Mesenchymal stem cell (in vitro differentiated cells and primary cell): ENCODE measurements around the gene DNASE1L3.

Source experiments
- DNase-seq: peaks from one replicate; pipeline ENCODE4 v3.0.0-alpha.2; 2013
- H2AFZ ChIP-seq: one replicate; pipeline ENCODE4 v1.6.1; 2013; ENCODE audit warnings: low read depth, mild to moderate bottlenecking, control low read depth, inconsistent platforms, low read length, moderate library complexity
- H2AK5ac ChIP-seq: 2 replicates; pipeline ENCODE4 v1.6.1; 2013; ENCODE audit warnings: low read length, moderate library complexity, mild to moderate bottlenecking, inconsistent platforms; ENCODE audit not compliant: severe bottlenecking
- H2BK120ac ChIP-seq: one replicate; pipeline ENCODE4 v1.6.1; 2013; ENCODE audit warnings: low read depth, mild to moderate bottlenecking, inconsistent platforms, low read length, moderate library complexity
- H2BK12ac ChIP-seq, 2 experiments: one replicate each; pipeline ENCODE4 v1.6.1; 2013; ENCODE audit warnings: inconsistent platforms in 2 of 2, low read length in 2 of 2, mild to moderate bottlenecking in 2 of 2, moderate library complexity in 2 of 2, control low read depth in 1 of 2
- H2BK15ac ChIP-seq: one replicate; pipeline ENCODE4 v1.6.1; 2013; ENCODE audit warnings: mild to moderate bottlenecking, low read depth, inconsistent platforms; ENCODE audit not compliant: poor library complexity, severe bottlenecking
- H2BK5ac ChIP-seq: 2 replicates; pipeline ENCODE4 v1.6.1; 2013; ENCODE audit warnings: low read depth, mild to moderate bottlenecking, low read length, control low read depth, inconsistent platforms; ENCODE audit not compliant: poor library complexity, severe bottlenecking
- H3K14ac ChIP-seq, 2 experiments: one replicate each; pipeline ENCODE4 v1.6.1; 2013; ENCODE audit warnings: inconsistent platforms in 2 of 2, low read length in 2 of 2, control low read depth in 1 of 2, mild to moderate bottlenecking in 1 of 2, moderate library complexity in 1 of 2
- H3K18ac ChIP-seq, 2 experiments: one replicate each; pipeline ENCODE4 v1.6.1; 2013; ENCODE audit warnings: inconsistent platforms in 2 of 2, low read length in 2 of 2, control low read depth in 1 of 2, low read depth in 1 of 2, mild to moderate bottlenecking in 1 of 2
- H3K23ac ChIP-seq, 2 experiments: one replicate each; pipeline ENCODE4 v1.6.1; 2013; ENCODE audit warnings: inconsistent platforms in 2 of 2, low read length in 2 of 2, mild to moderate bottlenecking in 2 of 2, moderate library complexity in 2 of 2, control low read depth in 1 of 2
- H3K27ac ChIP-seq: 2 replicates; pipeline ENCODE4 v1.5.1; 2013; ENCODE audit warnings: mild to moderate bottlenecking, moderate library complexity, low read length, control low read depth, inconsistent platforms; ENCODE audit not compliant: poor library complexity, severe bottlenecking
- H3K27me3 ChIP-seq, 2 experiments: 2 replicates each; pipeline versions ENCODE4 v1.6.1 to v1.7.0; 2013; ENCODE audit warnings: low read length in 2 of 2, mild to moderate bottlenecking in 2 of 2, moderate library complexity in 2 of 2, control low read depth in 1 of 2, inconsistent platforms in 1 of 2; ENCODE audit not compliant: control insufficient read depth in 1 of 2, insufficient read depth in 1 of 2
- H3K36me3 ChIP-seq, 2 experiments: 2 replicates each; pipeline versions ENCODE4 v1.6.1 to v1.7.0; 2013; ENCODE audit warnings: low read length in 2 of 2, control low read depth in 1 of 2, inconsistent platforms in 1 of 2, low read depth in 1 of 2, mild to moderate bottlenecking in 1 of 2; ENCODE audit not compliant: insufficient read depth in 2 of 2, control insufficient read depth in 1 of 2
- H3K4ac ChIP-seq, 2 experiments: one replicate each; pipeline ENCODE4 v1.6.1; 2013; ENCODE audit warnings: inconsistent platforms in 2 of 2, low read length in 2 of 2, mild to moderate bottlenecking in 2 of 2, moderate library complexity in 2 of 2, control low read depth in 1 of 2, low read depth in 1 of 2
- H3K4me1 ChIP-seq: 2 replicates; pipeline ENCODE4 v1.6.1; 2013; ENCODE audit warnings: low read depth, low read length, control low read depth; ENCODE audit not compliant: control insufficient read depth, insufficient read depth
- H3K4me2 ChIP-seq: 2 replicates; pipeline ENCODE4 v1.6.1; 2013; ENCODE audit warnings: low read length, mild to moderate bottlenecking, inconsistent platforms; ENCODE audit not compliant: poor library complexity, severe bottlenecking
- H3K4me3 ChIP-seq, 2 experiments: 2 replicates each; pipeline versions ENCODE4 v1.5.1 to v1.7.0; 2013; ENCODE audit warnings: low read length in 2 of 2, mild to moderate bottlenecking in 2 of 2, control low read depth in 1 of 2, low read depth in 1 of 2; ENCODE audit not compliant: insufficient read depth in 1 of 2
- H3K79me1 ChIP-seq: replicated peaks from 2 replicates; pipeline ENCODE4 v1.6.1; 2013; ENCODE audit warnings: mild to moderate bottlenecking, control low read depth, low read length, inconsistent platforms; ENCODE audit not compliant: poor library complexity, severe bottlenecking
- H3K9ac ChIP-seq: 2 replicates; pipeline ENCODE4 v1.7.0; 2013; ENCODE audit warnings: mild to moderate bottlenecking, low read length, moderate library complexity
- H3K9me3 ChIP-seq: 2 replicates; pipeline ENCODE4 v1.7.0; 2013; ENCODE audit warnings: mild to moderate bottlenecking, low read length; ENCODE audit not compliant: control insufficient read depth
- H4K8ac ChIP-seq: one replicate; pipeline ENCODE4 v1.6.1; 2013; ENCODE audit warnings: inconsistent platforms, mild to moderate bottlenecking, low read length, moderate library complexity
- H4K91ac ChIP-seq: one replicate; pipeline ENCODE4 v1.6.1; 2013; ENCODE audit warnings: mild to moderate bottlenecking, low read length, inconsistent platforms
- WGBS: methylation state at CpG from one replicate; pipeline ENCODE4 v1.1.7; 2013; ENCODE audit warnings: mixed read lengths; 5-methylcytosine and 5-hydroxymethylcytosine counted together

The DNASE1L3 gene

DNA sequence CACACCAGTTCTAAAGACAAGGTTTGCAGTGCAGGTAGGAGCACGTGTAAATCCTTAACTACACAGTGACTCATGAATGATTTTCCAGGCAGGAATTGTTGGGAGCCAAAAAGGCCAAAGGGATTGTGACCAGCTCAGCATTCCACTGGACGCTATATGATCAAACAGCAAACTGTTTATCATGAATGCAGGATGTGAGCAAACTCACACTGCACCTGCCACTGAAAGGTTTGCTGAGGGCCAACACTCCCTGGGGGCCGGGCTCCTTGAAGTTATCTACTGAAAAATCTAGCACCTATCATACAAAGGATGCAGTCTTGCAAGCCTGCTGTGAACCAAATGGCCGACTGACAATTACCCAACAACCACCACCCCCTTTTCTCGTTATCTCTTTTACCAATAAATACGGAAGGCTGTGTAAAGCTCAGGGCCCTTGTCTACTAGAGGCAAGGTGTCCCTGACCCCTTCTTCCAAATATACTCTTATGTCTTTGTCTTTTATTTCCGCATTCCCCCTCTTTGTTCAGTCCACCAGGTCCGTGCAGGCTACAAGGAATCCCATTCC is 11.5 kb upstream of the DNASE1L3 start:
- Histone ChIP-seq H2AK5ac (no peak overlapping the region), H2BK120ac (no peak overlapping the region), H3K9me3 (no peaks in the 10 kb centered on the region), H3K9ac (no peak overlapping the region), H3K4me1 (peaks cover 6% of the 10 kb centered on the region), H3K27ac (no peak overlapping the region), H3K23ac (no peak overlapping the region), H3K27me3 (peaks cover 11 to 13% of the 10 kb centered on the region in 2 experiments), H3K4ac (no peak overlapping the region), H3K4me2 (no peak overlapping the region), H2BK15ac (no peak overlapping the region), H3K79me1 (no peaks in the 10 kb centered on the region), H2BK5ac (no peak overlapping the region), H3K4me3 (no peak overlapping the region), H4K91ac (no peak overlapping the region), H3K18ac (no peak overlapping the region), H3K14ac (no peak overlapping the region), H2BK12ac (no peak overlapping the region), H4K8ac (no peak overlapping the region), H3K36me3 (no peaks in the 10 kb centered on the region), H2AFZ (no peak overlapping the region)
- no peak for DNase-seq
- WGBS: 35% methylated on average over 8 of the region's 8 CpGs

DNA sequence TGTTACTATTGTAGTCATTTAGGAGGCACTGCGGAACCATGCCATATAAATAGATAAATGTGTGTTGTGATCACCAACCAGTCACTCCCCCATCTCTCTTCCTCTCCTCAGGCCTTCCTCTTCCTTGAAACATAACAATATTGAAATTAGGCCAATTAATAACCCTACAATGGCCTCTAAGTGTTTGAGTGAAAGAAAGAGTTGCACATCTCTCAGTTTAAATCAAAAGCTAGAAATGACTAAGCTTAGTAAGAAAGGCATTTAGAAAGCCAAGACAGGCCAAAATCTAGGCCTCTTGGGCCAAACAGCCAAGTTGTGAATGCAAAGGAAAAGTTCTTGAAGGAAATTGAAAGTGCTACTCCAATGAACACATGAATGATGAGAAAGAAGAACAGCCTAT is 8.1 kb upstream of the DNASE1L3 start:
- H3K27ac ChIP-seq: no peak overlapping the region
- H2BK15ac ChIP-seq: no peak overlapping the region
- no peak overlapping the region for H3K4me2 ChIP-seq
- no peak overlapping the region for H2BK5ac ChIP-seq
- H4K8ac ChIP-seq: no peak overlapping the region
- H3K18ac ChIP-seq: no peak overlapping the region
- no peak overlapping the region for H2AK5ac ChIP-seq
- H4K91ac ChIP-seq: no peak overlapping the region
- DNase-seq: no peak
- no peak overlapping the region for H3K23ac ChIP-seq
- H3K4me1 ChIP-seq: peaks cover 8% of the 10 kb centered on the region
- H2BK12ac ChIP-seq: no peak overlapping the region
- no peaks in the 10 kb centered on the region for H3K36me3 ChIP-seq
- whole genome bisulfite sequencing: no CpG with 5 or more reads among the region's 1 CpG
- H3K14ac ChIP-seq: no peak overlapping the region
- H3K9ac ChIP-seq: no peak overlapping the region
- H3K4ac ChIP-seq: no peak overlapping the region
- no peak overlapping the region for H2BK120ac ChIP-seq
- no peak overlapping the region for H3K4me3 ChIP-seq
- H3K9me3 ChIP-seq: no peaks in the 10 kb centered on the region
- peaks cover 0 to 19% of the 10 kb centered on the region in 2 experiments for H3K27me3 ChIP-seq
- H2AFZ ChIP-seq: no peak overlapping the region
- H3K79me1 ChIP-seq: no peaks in the 10 kb centered on the region

DNA sequence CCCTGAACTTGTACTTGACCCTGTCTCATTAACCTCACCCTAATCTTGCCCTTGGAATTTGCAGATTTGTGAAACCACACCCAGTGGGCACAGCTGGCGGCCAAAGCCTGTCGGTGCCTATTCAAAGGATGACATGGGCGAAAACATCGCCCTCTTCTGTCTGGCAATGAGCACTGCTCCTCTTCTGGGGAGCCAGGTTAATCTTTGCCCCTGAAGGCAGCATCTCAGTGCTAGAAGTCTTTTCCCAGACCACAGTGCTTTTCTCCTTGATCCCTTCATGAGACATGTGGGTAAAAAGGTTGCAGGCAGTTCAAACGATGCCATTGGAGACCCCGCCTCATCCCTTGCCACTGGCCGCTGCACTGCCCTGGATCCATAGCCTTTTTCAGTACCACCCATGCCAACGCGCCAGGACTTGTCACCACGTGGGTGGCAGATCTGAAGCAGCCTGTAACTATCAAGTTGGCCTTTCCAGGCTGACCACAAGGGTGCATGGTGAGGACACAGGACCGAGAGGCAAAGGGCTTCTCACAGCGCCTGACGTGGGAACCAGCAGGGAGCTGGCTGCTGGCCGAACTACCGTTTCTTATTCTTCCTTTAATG is 6.5 kb upstream of the DNASE1L3 start:
- Histone ChIP-seq H3K27ac (no peak overlapping the region), H2BK12ac (no peak overlapping the region), H2BK15ac (no peak overlapping the region), H2AK5ac (no peak overlapping the region), H3K9ac (no peak overlapping the region), H2BK5ac (no peak overlapping the region), H3K14ac (no peak overlapping the region), H3K23ac (no peak overlapping the region), H3K4me3 (peak overlapping the region in 1 of 2 experiments; percentile 11), H3K18ac (peak overlapping the region in 1 of 2 experiments; percentile 11), H3K4me1 (peaks cover 6% of the 10 kb centered on the region), H2AFZ (no peak overlapping the region), H3K27me3 (peaks cover 0 to 25% of the 10 kb centered on the region in 2 experiments), H2BK120ac (no peak overlapping the region), H3K4me2 (peak overlapping the region; percentile 41), H4K91ac (no peak overlapping the region), H4K8ac (no peak overlapping the region), H3K4ac (no peak overlapping the region), H3K36me3 (no peaks in the 10 kb centered on the region), H3K79me1 (no peaks in the 10 kb centered on the region), H3K9me3 (no peaks in the 10 kb centered on the region)
- 9% methylated on average over 13 of the region's 15 CpGs for WGBS
- DNase-seq: peak; percentile 80

DNA sequence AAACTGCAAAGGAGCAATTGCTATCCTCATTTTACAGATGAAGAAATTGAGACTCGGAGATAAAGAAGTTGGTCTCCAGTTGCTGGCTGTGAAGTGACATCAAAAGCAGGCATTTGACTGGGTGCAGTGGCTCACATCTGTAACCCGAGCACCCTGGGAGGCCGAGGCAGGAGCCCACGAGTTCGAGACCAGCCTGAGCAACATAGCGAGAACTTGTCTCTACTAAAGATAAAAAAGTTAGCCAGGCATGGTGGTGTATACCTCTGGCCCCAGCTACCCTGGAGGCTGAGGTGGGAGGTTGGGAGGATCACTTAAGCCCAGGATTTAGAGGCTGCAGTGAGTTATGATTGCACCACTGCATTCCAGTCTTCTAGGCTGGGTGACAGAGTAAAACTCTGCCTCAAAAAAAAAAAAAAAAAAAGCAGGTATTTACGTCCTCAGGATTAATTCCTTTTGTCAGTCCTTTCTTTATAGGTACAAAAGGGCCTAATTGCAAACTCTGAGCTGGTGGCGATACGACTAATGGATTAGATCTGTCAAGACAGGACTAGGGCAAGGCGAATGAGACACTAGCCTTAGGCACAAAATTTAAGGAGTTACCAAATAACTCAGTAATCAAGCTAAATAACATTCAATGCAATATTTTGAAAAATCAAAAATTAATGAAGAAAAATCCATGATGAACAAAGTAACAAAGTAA is 5.9 kb upstream of the DNASE1L3 start:
- Histone ChIP-seq H3K79me1 (no peaks in the 10 kb centered on the region), H2AK5ac (no peak overlapping the region), H3K9me3 (no peaks in the 10 kb centered on the region), H3K4me2 (no peak overlapping the region), H3K4me3 (no peak overlapping the region), H3K27me3 (peaks cover 0 to 25% of the 10 kb centered on the region in 2 experiments), H3K27ac (no peak overlapping the region), H3K4ac (no peak overlapping the region), H4K8ac (no peak overlapping the region), H2AFZ (no peak overlapping the region), H3K18ac (no peak overlapping the region), H2BK15ac (no peak overlapping the region), H2BK5ac (no peak overlapping the region), H2BK12ac (no peak overlapping the region), H3K14ac (no peak overlapping the region), H3K4me1 (peaks cover 6% of the 10 kb centered on the region), H3K9ac (no peak overlapping the region), H3K36me3 (no peaks in the 10 kb centered on the region), H3K23ac (no peak overlapping the region), H2BK120ac (no peak overlapping the region), H4K91ac (no peak overlapping the region)
- 79% methylated on average over 10 of the region's 10 CpGs for WGBS
- DNase-seq: no peak
